Liver (tissue), 3 donors: ENCODE results near the gene ZMAT5.

Experiments
- FOXA1 ChIP-seq: IDR thresholded peaks from 2 replicates; pipeline ENCODE4 v1.6.1; 2016; ENCODE audit warnings: antibody characterized with exemption
- HNF4A ChIP-seq, 2 donors: conservative IDR thresholded peaks; 2 replicates each; pipeline ENCODE4 v1.6.1; 2016; ENCODE audit warnings: antibody characterized with exemption in 2 of 2, mild to moderate bottlenecking in 2 of 2
- JUND ChIP-seq, 2 donors: IDR thresholded peaks; 2 replicates each; pipeline ENCODE4 v1.6.1; 2016; ENCODE audit warnings: antibody characterized with exemption in 2 of 2
- MAX ChIP-seq: IDR thresholded peaks from 2 replicates; pipeline ENCODE4 v1.6.1; 2016; ENCODE audit warnings: antibody characterized with exemption
- NR2F2 ChIP-seq: IDR thresholded peaks from 2 replicates; pipeline ENCODE4 v1.6.1; 2016; ENCODE audit warnings: antibody characterized with exemption
- RAD21 ChIP-seq, 2 donors: IDR thresholded peaks; 2 replicates each; pipeline ENCODE4 v1.6.1; 2016; ENCODE audit warnings: antibody characterized with exemption in 2 of 2, mild to moderate bottlenecking in 2 of 2
- SP1 ChIP-seq: IDR thresholded peaks from 2 replicates; pipeline ENCODE4 v1.6.1; 2018; ENCODE audit warnings: antibody characterized with exemption, mild to moderate bottlenecking
- TAF1 ChIP-seq: conservative IDR thresholded peaks from 2 replicates; pipeline ENCODE4 v1.6.1; 2016; ENCODE audit warnings: antibody characterized with exemption, mild to moderate bottlenecking
- YY1 ChIP-seq: IDR thresholded peaks from 2 replicates; pipeline ENCODE4 v1.6.1; 2016; ENCODE audit warnings: antibody characterized with exemption, mild to moderate bottlenecking
- TF ChIP-seq, protein P1 (sequence below): fragments of 150-350 bp; IDR thresholded peaks from 2 replicates; pipeline ENCODE4 v1.5.1; 2017; ENCODE audit warnings: improper control_type of control experiment, low read depth, low read length; ENCODE audit not compliant: missing input control
- TF ChIP-seq, protein P2 (sequence below): IDR thresholded peaks from 2 replicates; pipeline ENCODE4 v1.6.1; 2016; ENCODE audit warnings: antibody characterized with exemption, mild to moderate bottlenecking
- TF ChIP-seq, protein P3 (sequence below): IDR thresholded peaks from 2 replicates; pipeline ENCODE4 v1.6.1; 2016; ENCODE audit warnings: antibody characterized with exemption
- donor health status: healthy.
- donor health status: healthy.

DNA sequence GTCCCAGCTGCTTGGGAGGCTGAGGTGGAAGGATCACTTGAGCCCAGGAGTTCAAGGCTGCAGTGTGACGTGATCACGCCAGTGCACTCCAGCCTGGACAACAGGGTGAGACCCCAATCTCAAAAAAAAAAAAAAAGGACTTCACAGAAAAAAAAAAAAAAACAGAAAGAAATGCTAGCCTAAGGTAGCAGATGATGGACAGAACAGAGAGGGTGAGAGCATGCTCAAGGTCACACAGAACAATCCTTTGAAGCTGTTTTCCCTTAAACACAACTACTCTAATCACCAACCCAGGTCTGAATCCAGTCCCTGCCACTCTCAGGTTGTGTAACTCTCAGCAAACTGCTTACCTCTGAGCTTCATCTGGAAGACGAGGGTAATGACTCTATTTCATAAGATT, 9.7 kb downstream of the ZMAT5 start:
- TF ChIP-seq HNF4A (conservative IDR thresholded peaks at IDR 0.05) (no peak), JUND (IDR thresholded peaks at IDR 0.05) (no peak), MAX (no peak), RAD21 (IDR thresholded peaks at IDR 0.05) (no peak), FOXA1 (no peak), TAF1 (no peak), YY1 (no peak), SP1 (no peak), NR2F2 (no peak)
- TF ChIP-seq, protein P1, sequence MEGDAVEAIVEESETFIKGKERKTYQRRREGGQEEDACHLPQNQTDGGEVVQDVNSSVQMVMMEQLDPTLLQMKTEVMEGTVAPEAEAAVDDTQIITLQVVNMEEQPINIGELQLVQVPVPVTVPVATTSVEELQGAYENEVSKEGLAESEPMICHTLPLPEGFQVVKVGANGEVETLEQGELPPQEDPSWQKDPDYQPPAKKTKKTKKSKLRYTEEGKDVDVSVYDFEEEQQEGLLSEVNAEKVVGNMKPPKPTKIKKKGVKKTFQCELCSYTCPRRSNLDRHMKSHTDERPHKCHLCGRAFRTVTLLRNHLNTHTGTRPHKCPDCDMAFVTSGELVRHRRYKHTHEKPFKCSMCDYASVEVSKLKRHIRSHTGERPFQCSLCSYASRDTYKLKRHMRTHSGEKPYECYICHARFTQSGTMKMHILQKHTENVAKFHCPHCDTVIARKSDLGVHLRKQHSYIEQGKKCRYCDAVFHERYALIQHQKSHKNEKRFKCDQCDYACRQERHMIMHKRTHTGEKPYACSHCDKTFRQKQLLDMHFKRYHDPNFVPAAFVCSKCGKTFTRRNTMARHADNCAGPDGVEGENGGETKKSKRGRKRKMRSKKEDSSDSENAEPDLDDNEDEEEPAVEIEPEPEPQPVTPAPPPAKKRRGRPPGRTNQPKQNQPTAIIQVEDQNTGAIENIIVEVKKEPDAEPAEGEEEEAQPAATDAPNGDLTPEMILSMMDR: no peak
- TF ChIP-seq, protein P2, sequence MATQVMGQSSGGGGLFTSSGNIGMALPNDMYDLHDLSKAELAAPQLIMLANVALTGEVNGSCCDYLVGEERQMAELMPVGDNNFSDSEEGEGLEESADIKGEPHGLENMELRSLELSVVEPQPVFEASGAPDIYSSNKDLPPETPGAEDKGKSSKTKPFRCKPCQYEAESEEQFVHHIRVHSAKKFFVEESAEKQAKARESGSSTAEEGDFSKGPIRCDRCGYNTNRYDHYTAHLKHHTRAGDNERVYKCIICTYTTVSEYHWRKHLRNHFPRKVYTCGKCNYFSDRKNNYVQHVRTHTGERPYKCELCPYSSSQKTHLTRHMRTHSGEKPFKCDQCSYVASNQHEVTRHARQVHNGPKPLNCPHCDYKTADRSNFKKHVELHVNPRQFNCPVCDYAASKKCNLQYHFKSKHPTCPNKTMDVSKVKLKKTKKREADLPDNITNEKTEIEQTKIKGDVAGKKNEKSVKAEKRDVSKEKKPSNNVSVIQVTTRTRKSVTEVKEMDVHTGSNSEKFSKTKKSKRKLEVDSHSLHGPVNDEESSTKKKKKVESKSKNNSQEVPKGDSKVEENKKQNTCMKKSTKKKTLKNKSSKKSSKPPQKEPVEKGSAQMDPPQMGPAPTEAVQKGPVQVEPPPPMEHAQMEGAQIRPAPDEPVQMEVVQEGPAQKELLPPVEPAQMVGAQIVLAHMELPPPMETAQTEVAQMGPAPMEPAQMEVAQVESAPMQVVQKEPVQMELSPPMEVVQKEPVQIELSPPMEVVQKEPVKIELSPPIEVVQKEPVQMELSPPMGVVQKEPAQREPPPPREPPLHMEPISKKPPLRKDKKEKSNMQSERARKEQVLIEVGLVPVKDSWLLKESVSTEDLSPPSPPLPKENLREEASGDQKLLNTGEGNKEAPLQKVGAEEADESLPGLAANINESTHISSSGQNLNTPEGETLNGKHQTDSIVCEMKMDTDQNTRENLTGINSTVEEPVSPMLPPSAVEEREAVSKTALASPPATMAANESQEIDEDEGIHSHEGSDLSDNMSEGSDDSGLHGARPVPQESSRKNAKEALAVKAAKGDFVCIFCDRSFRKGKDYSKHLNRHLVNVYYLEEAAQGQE: no peak
- TF ChIP-seq, protein P3, sequence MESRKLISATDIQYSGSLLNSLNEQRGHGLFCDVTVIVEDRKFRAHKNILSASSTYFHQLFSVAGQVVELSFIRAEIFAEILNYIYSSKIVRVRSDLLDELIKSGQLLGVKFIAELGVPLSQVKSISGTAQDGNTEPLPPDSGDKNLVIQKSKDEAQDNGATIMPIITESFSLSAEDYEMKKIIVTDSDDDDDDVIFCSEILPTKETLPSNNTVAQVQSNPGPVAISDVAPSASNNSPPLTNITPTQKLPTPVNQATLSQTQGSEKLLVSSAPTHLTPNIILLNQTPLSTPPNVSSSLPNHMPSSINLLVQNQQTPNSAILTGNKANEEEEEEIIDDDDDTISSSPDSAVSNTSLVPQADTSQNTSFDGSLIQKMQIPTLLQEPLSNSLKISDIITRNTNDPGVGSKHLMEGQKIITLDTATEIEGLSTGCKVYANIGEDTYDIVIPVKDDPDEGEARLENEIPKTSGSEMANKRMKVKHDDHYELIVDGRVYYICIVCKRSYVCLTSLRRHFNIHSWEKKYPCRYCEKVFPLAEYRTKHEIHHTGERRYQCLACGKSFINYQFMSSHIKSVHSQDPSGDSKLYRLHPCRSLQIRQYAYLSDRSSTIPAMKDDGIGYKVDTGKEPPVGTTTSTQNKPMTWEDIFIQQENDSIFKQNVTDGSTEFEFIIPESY: no peak
